NB4 (cell line): ENCODE results near the gene ZNF175.

Source experiments
- POLR2A ChIP-seq: IDR thresholded peaks from 2 replicates; pipeline ENCODE4 v1.6.1; 2011; ENCODE audit warnings: mild to moderate bottlenecking; ENCODE audit not compliant: insufficient read length; ENCODE audit errors: extremely low read depth
- TF ChIP-seq, protein P1 (sequence below): IDR thresholded peaks from one replicate; pipeline ENCODE4 v1.5.1; 2012; ENCODE audit warnings: low read depth, low read length

DNA sequence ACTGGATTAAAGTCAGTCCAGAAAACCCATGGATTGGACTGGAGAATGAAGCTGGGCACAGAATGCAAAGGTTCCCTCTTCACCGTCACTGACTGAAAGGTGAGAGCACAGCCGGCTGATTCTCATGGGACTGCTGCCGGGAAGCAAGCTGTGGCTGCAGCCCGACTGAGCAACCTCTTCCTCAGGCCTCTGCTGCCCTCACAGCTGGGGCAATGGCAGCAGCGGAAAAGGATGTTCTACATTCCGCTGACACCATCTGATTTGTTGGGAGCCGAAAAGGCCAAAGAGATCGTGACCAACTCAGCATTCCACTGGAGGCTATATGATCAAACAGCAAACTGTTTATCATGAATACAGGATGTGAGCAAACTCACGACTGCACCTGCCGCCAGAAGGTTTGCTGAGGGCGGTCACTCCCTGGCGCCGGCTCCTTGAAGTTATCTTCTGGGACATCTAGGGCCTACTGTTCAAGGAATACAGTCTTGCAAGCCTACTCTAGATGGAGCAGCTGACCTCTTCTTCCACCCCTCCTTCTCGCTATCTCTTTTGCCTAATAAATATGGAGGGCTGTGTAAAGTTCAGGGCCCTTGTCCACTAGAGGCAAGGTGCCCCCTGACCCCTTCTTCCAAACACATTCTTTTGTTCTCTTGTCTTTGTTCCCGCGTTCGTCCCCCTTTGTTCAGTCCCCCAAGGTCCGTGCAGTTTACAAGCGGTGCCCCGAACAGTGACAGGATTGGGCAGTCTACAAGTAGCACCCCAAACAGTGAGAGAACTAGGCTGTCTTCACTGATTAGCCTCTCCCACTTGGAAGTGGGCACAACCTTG is 20.0 kb upstream of the ZNF175 start:
- TF ChIP-seq, protein P1, sequence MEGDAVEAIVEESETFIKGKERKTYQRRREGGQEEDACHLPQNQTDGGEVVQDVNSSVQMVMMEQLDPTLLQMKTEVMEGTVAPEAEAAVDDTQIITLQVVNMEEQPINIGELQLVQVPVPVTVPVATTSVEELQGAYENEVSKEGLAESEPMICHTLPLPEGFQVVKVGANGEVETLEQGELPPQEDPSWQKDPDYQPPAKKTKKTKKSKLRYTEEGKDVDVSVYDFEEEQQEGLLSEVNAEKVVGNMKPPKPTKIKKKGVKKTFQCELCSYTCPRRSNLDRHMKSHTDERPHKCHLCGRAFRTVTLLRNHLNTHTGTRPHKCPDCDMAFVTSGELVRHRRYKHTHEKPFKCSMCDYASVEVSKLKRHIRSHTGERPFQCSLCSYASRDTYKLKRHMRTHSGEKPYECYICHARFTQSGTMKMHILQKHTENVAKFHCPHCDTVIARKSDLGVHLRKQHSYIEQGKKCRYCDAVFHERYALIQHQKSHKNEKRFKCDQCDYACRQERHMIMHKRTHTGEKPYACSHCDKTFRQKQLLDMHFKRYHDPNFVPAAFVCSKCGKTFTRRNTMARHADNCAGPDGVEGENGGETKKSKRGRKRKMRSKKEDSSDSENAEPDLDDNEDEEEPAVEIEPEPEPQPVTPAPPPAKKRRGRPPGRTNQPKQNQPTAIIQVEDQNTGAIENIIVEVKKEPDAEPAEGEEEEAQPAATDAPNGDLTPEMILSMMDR = no peak
- TF ChIP-seq POLR2A = no peak
